HAP-1 (cell line): ENCODE results near the gene KRT74.

Source experiments
- DNase-seq, 2 experiments: peaks; one replicate each; pipeline ENCODE4 v3.0.0-alpha.2; 2016 to 2020; ENCODE audit warnings: low spot score in 2 of 2
- H3K27me3 ChIP-seq: fragments of 250-450 bp; sonication (Bioruptor Pico); 2 replicates; pipeline ENCODE4 v1.5.1; 2020; ENCODE audit warnings: low read depth, mild to moderate bottlenecking, moderate library complexity
- H3K36me3 ChIP-seq: fragments of 250-450 bp; sonication (Bioruptor Pico); replicated peaks from 2 replicates; pipeline ENCODE4 v1.5.1; 2020; ENCODE audit warnings: mild to moderate bottlenecking
- H3K4me1 ChIP-seq: fragments of 250-450 bp; sonication (Bioruptor Pico); 2 replicates; pipeline ENCODE4 v1.5.1; 2020; ENCODE audit warnings: mild to moderate bottlenecking
- H3K4me3 ChIP-seq: fragments of 250-450 bp; sonication (Bioruptor Pico); 2 replicates; pipeline ENCODE4 v1.5.1; 2020; ENCODE audit warnings: mild to moderate bottlenecking, moderate library complexity
- H3K9me3 ChIP-seq: fragments of 250-450 bp; sonication (Bioruptor Pico); 2 replicates; pipeline ENCODE4 v1.5.1; 2020; ENCODE audit warnings: mild to moderate bottlenecking, moderate library complexity
- in situ Hi-C: fragments of 300-500 bp; cut with MboI; formaldehyde crosslinking; loops from 3 replicates; pipeline ENCODE4 v1.14.3; 2020; ENCODE audit warnings: low sequenced_read_pairs, inconsistent platforms, mixed read lengths

Gene KRT74

GRCh38 chr12:52552681-52553195 lies 20.9 kb downstream of the KRT74 start, which contains the start of gene KRT71:
Gene KRT71 (minus strand): TSS chr12:52553145. CDS start chr12:52553077, 68 bp downstream.
- H3K36me3 ChIP-seq = no peaks in the 10 kb centered on the region
- H3K4me3 ChIP-seq = no peak within 1 kb of the TSS
- DNase-seq = no peak
- no peaks in the 10 kb centered on the region for H3K9me3 ChIP-seq
- peaks cover 20% of the 10 kb centered on the region for H3K27me3 ChIP-seq
- no peaks in the 10 kb centered on the region for H3K4me1 ChIP-seq
- in situ Hi-C loops = no loop called here

GRCh38 chr12:52552055-52552454 lies 21.6 kb downstream of the KRT74 start:
- H3K36me3 ChIP-seq = no peaks in the 10 kb centered on the region
- no peak for DNase-seq
- H3K4me3 ChIP-seq = no peak overlapping the region
- H3K27me3 ChIP-seq = peaks cover 19% of the 10 kb centered on the region
- no peaks in the 10 kb centered on the region for H3K9me3 ChIP-seq
- no peaks in the 10 kb centered on the region for H3K4me1 ChIP-seq
- in situ Hi-C loops = no loop called here

GRCh38 chr12:52551216-52551865 lies 22.3 kb downstream of the KRT74 start:
- DNase-seq = no peak
- in situ Hi-C loops = no loop called here
- H3K36me3 ChIP-seq = no peaks in the 10 kb centered on the region
- H3K27me3 ChIP-seq = peaks cover 19% of the 10 kb centered on the region
- no peak overlapping the region for H3K4me3 ChIP-seq
- no peaks in the 10 kb centered on the region for H3K4me1 ChIP-seq
- no peaks in the 10 kb centered on the region for H3K9me3 ChIP-seq

GRCh38 chr12:52546126-52546525 lies 27.5 kb downstream of the KRT74 start:
- H3K9me3 ChIP-seq = no peaks in the 10 kb centered on the region
- H3K36me3 ChIP-seq = no peaks in the 10 kb centered on the region
- in situ Hi-C loops = no loop called here
- no peak for DNase-seq
- no peaks in the 10 kb centered on the region for H3K4me1 ChIP-seq
- no peaks in the 10 kb centered on the region; the same call in 1 of the 2 replicates for H3K27me3 ChIP-seq
- H3K4me3 ChIP-seq = no peak overlapping the region

GRCh38 chr12:52543985-52544883 lies 29.4 kb downstream of the KRT74 start:
- no peaks in the 10 kb centered on the region for H3K36me3 ChIP-seq
- no peak for DNase-seq
- H3K4me3 ChIP-seq = no peak overlapping the region
- H3K4me1 ChIP-seq = no peaks in the 10 kb centered on the region
- no peaks in the 10 kb centered on the region for H3K27me3 ChIP-seq
- no peaks in the 10 kb centered on the region for H3K9me3 ChIP-seq
- in situ Hi-C loops = no loop called here

- no peak for DNase-seq
- Histone ChIP-seq H3K9me3 (no peaks in the 10 kb centered on the region), H3K36me3 (no peaks in the 10 kb centered on the region), H3K4me3 (no peak overlapping the region), H3K27me3 (no peaks in the 10 kb centered on the region), H3K4me1 (no peaks in the 10 kb centered on the region)
- in situ Hi-C loops = no loop called here
Observed at GRCh38 chr12:52542785-52543318, 30.8 kb downstream of the KRT74 start.

GRCh38 chr12:52542157-52542556 lies 31.5 kb downstream of the KRT74 start:
- H3K4me3 ChIP-seq = no peak overlapping the region
- no peaks in the 10 kb centered on the region for H3K4me1 ChIP-seq
- DNase-seq = no peak
- in situ Hi-C loops = no loop called here
- no peaks in the 10 kb centered on the region for H3K27me3 ChIP-seq
- H3K36me3 ChIP-seq = no peaks in the 10 kb centered on the region
- no peaks in the 10 kb centered on the region for H3K9me3 ChIP-seq

- H3K4me1 ChIP-seq = no peaks in the 10 kb centered on the region
- in situ Hi-C loops = no loop called here
- DNase-seq = no peak
Observed at GRCh38 chr12:52541709-52542108, 31.9 kb downstream of the KRT74 start.

GRCh38 chr12:52540531-52540930 lies 33.1 kb downstream of the KRT74 start:
- Histone ChIP-seq H3K4me3 (no peak overlapping the region), H3K27me3 (no peaks in the 10 kb centered on the region), H3K36me3 (no peaks in the 10 kb centered on the region), H3K9me3 (no peaks in the 10 kb centered on the region), H3K4me1 (no peaks in the 10 kb centered on the region)
- in situ Hi-C loops = no loop called here
- no peak for DNase-seq

More at GRCh38 chr12:52541709-52542108, 31.9 kb downstream of the KRT74 start:
- Histone ChIP-seq H3K9me3 (no peaks in the 10 kb centered on the region), H3K4me3 (no peak overlapping the region), H3K36me3 (no peaks in the 10 kb centered on the region), H3K27me3 (no peaks in the 10 kb centered on the region)

GRCh38 chr12:52539821-52540173 lies 33.8 kb downstream of the KRT74 start:
- H3K4me3 ChIP-seq = no peak overlapping the region
- no peak for DNase-seq
- H3K9me3 ChIP-seq = no peaks in the 10 kb centered on the region
- no peaks in the 10 kb centered on the region for H3K4me1 ChIP-seq
- H3K36me3 ChIP-seq = no peaks in the 10 kb centered on the region
- H3K27me3 ChIP-seq = no peaks in the 10 kb centered on the region
- in situ Hi-C loops = no loop called here

GRCh38 chr12:52539083-52539820 lies 34.4 kb downstream of the KRT74 start:
- Histone ChIP-seq H3K36me3 (no peaks in the 10 kb centered on the region), H3K9me3 (no peaks in the 10 kb centered on the region), H3K4me1 (no peaks in the 10 kb centered on the region), H3K4me3 (no peak overlapping the region), H3K27me3 (no peaks in the 10 kb centered on the region)
- in situ Hi-C loops = no loop called here
- no peak for DNase-seq

- Histone ChIP-seq H3K36me3 (no peaks in the 10 kb centered on the region), H3K9me3 (no peaks in the 10 kb centered on the region), H3K4me1 (no peaks in the 10 kb centered on the region), H3K27me3 (no peaks in the 10 kb centered on the region; the same call in 1 of the 2 replicates), H3K4me3 (no peak overlapping the region)
- no peak for DNase-seq
- in situ Hi-C loops = no loop called here
Observed at GRCh38 chr12:52537101-52537500, 36.5 kb downstream of the KRT74 start.

- in situ Hi-C loops = no loop called here
- H3K36me3 ChIP-seq = no peaks in the 10 kb centered on the region
- DNase-seq = no peak
- H3K4me3 ChIP-seq = no peak overlapping the region
- H3K27me3 ChIP-seq = no peaks in the 10 kb centered on the region; the same call in 1 of the 2 replicates
- no peaks in the 10 kb centered on the region for H3K4me1 ChIP-seq
- no peaks in the 10 kb centered on the region for H3K9me3 ChIP-seq
Observed at GRCh38 chr12:52535574-52535973, 38.1 kb downstream of the KRT74 start.
